ENCODE results near the gene FXR1. TPM values are rescaled to one million over a fixed set of nuclear protein-coding genes. Genes with fewer than 3 reads are reported as not detected.
"Not testable (repeated sequence)": the region's sequence is repeated elsewhere in the genome, so short reads cannot be mapped to it uniquely, and the experiment has no call there.

FXR1 gene
- total RNA-seq, 2 donors from 2014 or later: 196 to 203 TPM

DNA sequence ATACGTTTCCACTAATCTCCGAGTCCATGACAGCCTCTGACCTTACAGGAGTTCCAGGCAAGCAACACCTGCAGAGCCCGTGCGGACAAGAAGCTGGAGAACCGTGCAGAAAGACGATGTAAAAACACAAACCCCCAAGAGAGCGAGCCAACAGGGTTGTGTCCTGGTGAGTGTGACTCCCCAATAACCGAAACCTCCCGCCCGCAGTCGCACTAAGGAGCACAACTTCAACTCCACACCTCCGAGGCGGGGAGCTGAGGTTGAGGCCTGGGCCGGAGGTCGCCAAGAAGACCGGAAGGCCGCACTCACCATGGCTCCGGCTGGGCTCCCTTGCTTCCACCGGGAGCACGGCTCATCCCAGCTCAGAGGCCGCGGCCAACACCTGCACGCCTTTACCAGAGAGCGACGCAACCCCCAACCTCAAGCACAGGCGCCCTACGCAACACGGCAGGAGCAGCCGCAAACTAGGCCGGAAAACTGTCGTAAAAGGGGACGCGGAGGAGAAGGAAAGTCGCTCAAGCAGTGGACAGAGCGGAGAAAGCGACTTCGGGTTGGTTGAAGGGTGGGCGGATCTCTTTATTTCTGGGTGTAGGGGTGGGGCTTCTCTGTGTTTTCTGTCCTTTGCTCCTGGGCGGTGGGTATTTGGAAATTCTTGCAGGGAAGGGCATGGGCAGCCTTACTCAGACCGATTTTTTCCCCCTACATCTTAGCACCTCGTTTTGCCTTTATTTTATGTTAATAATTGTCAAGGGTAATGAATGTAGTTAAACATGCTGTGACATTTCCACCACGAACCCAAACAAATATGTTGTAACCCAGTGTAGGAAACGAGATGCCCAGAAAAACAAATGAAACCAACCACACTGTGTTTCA lies 77.1 kb downstream of the FXR1 start, which contains the start of gene DNAJC19:
Gene DNAJC19, minus strand, starts transcription at position 446 of the 873 bp plus-strand sequence. Its CDS starts 134 bp downstream, at position 312.
- Mint-ChIP-seq H3K36me3 (ENCODE audit: insufficient read depth in 2 of 2) (peaks cover 2 to 5% of the 10 kb centered on the region in 2 donors), H3K27me3 (ENCODE audit: low read depth) (no peaks in the 10 kb centered on the region), H3K27ac (peak within 1 kb of the TSS; percentile 95), H3K9me3 (no peaks in the 10 kb centered on the region), H3K4me3 (peak within 1 kb of the TSS; percentile 88 to 93), H3K4me1 (ENCODE audit: low read depth) (peaks cover 48% of the 10 kb centered on the region)
- peak; percentile 94 to 95 for ATAC-seq (replicated peaks in 1 of 2)
- peak; percentile 86 to 92 for DNase-seq

DNA sequence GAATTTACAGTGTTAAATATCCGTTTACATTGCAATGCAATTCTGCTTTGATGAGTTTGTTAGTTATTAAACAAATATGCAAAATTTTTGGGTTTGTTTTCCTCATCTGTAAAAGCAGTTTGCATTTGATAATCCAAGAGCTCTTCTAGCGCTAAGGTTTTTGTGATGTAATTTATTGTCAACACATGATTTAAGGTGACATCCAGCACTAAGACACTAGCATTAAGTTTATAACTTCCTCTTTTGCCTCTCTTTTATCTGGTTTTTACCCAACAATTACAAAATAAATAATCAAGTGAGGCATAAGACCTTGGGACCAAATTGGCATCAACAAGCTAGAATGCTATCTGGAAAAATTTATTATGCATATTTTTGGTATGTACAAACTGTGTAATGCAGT lies 78.0 kb downstream of the FXR1 start:
- no peaks in the 10 kb centered on the region for H3K27me3 Mint-ChIP-seq (ENCODE audit: low read depth)
- H3K4me3 Mint-ChIP-seq: peak overlapping the region; percentile 88 to 93
- peaks cover 39% of the 10 kb centered on the region for H3K4me1 Mint-ChIP-seq (ENCODE audit: low read depth)
- H3K27ac Mint-ChIP-seq: peak overlapping the region; percentile 95
- H3K36me3 Mint-ChIP-seq (ENCODE audit: insufficient read depth in 2 of 2): peaks cover 2 to 5% of the 10 kb centered on the region in 2 donors
- DNase-seq (no peak), ATAC-seq (replicated peaks in 1 of 2) (no peak)
- no peaks in the 10 kb centered on the region for H3K9me3 Mint-ChIP-seq

DNA sequence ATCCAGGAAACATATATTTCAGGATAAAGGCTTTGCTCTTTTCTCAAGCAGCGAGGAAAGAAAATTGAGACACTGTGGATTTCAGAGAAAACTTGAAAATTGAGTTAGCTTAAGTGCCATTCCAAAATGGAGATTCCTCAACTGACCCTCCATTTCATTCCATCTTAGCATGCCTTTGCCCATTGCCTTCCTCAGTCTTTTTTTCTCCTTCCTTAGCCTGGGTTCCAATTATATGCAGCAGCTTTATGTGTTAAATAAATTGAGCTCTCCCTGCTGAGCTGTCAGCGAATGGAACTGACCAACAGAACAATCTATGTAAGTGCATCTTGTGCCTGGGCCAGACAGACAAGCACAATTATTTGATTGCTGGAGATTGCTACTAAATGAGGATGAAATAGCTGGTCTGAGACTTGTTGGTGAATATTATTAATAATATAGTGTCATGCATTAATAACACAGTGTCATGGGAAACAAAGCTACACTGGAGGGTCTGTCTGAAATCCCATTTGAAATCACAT lies 84.0 kb downstream of the FXR1 start:
- no peaks in the 10 kb centered on the region for H3K4me1 Mint-ChIP-seq (ENCODE audit: low read depth)
- peaks cover 8 to 9% of the 10 kb centered on the region in 2 donors for H3K36me3 Mint-ChIP-seq (ENCODE audit: insufficient read depth in 2 of 2)

DNA sequence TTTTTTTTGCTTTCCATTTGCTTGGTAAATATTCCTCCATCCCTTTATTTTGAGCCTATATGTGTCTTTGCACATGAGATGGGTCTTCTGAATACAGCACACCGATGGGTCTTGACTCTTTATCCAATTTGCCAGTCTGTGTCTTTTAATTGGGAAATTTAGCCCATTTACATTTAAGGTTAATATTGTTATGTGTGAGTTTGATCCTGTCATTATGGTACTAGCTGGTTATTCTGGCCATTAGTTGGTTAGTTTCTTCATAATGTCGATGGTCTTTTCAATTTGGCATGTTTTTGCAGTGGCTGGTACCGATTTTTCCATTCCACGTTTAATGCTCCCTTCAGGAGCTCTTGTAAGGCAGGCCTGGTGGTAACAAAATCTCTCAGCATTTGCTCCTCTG lies 89.9 kb downstream of the FXR1 start:
- H3K4me1 Mint-ChIP-seq (ENCODE audit: low read depth); H3K27ac Mint-ChIP-seq; DNase-seq; H3K4me3 Mint-ChIP-seq; ATAC-seq (replicated peaks in 1 of 2); H3K27me3 Mint-ChIP-seq (ENCODE audit: low read depth): not testable (repeated sequence)
- Mint-ChIP-seq H3K36me3 (ENCODE audit: insufficient read depth in 2 of 2) (peaks cover 20 to 24% of the 10 kb centered on the region in 2 donors), H3K9me3 (peaks cover 5 to 16% of the 10 kb centered on the region in 2 donors)

More for the DNA sequence above, 84.0 kb downstream of the FXR1 start:
- peaks cover 5% of the 10 kb centered on the region for H3K27me3 Mint-ChIP-seq (ENCODE audit: low read depth)
- ATAC-seq (replicated peaks in 1 of 2) (no peak), DNase-seq (no peak)
- no peak overlapping the region for H3K27ac Mint-ChIP-seq
- H3K9me3 Mint-ChIP-seq: peaks cover 1 to 4% of the 10 kb centered on the region in 2 donors
- H3K4me3 Mint-ChIP-seq: no peak overlapping the region

DNA sequence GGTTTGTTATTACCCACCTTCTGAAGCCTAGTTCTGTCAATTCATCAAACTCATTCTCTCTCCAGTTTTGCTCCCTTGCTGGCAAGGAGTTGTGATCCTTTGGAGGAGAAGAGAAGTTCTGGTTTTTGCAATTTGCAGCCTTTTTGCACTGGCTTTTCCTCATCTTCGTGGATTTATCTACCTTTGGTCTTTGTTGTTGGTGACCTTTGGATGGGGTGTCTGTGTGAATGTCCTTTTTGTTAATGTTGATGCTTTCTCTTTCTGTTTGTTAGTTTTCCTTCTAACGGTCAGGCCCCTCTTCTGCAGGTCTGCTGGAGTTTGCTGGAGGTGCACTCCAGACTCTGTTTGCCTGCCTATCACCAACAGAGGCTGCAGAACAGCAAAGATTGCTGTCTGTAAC lies 91.0 kb downstream of the FXR1 start:
- not testable (repeated sequence) for H3K4me1 Mint-ChIP-seq (ENCODE audit: low read depth); H3K27ac Mint-ChIP-seq; DNase-seq; H3K4me3 Mint-ChIP-seq; ATAC-seq (replicated peaks in 1 of 2); H3K27me3 Mint-ChIP-seq (ENCODE audit: low read depth)
- peaks cover 5 to 16% of the 10 kb centered on the region in 2 donors for H3K9me3 Mint-ChIP-seq
- H3K36me3 Mint-ChIP-seq (ENCODE audit: insufficient read depth in 2 of 2): peaks cover 20 to 24% of the 10 kb centered on the region in 2 donors

DNA sequence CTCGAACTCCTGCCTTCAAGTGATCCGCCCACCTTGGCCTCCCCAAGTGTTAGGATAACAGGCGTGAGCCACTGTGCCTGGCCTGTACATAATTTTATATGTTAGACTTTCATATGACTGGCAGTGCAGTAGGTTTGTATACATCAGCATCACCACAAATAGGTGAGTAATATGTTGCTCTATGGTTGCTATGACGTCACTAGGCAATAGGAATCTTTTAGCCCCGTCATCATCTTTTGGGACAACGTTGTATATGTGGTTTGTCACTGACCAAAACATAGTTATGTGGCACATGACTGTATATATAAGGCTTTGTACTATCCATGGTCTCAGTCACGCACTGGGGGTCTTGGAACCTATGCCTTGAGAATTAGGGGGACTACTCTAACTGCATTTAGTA lies 94.1 kb downstream of the FXR1 start:
- DNase-seq (no peak), ATAC-seq (replicated peaks in 1 of 2) (peak in 1 of 2 donors; percentile 31)
- Mint-ChIP-seq H3K9me3 (peaks cover 4 to 11% of the 10 kb centered on the region in 2 donors), H3K27me3 (ENCODE audit: low read depth) (no peaks in the 10 kb centered on the region), H3K4me3 (no peak overlapping the region), H3K27ac (no peak overlapping the region), H3K36me3 (ENCODE audit: insufficient read depth in 2 of 2) (peaks cover 11 to 15% of the 10 kb centered on the region in 2 donors), H3K4me1 (ENCODE audit: low read depth) (peaks cover 9% of the 10 kb centered on the region)

DNA sequence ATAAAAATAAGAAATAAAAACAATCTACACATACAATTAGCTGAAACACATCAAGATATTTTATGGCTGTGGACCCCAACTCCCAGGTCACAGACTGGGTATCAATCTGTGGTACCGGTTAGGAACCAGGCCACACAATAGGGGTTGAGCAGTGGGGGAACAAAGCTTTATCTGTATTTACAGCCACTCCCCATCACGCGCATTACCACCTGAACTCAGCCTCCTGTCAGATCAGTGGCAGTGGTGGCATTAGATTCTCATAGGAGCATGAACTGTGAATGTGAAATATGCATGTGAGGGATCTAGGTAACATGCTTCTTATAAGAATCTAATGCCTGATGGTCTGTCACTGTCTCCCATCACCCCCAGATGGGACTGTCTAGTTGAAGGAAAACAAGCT lies 94.8 kb downstream of the FXR1 start:
- DNase-seq (no peak), ATAC-seq (replicated peaks in 1 of 2) (no peak)
- Mint-ChIP-seq H3K4me1 (ENCODE audit: low read depth) (peaks cover 9% of the 10 kb centered on the region), H3K27ac (no peak overlapping the region), H3K27me3 (ENCODE audit: low read depth) (no peaks in the 10 kb centered on the region), H3K4me3 (no peak overlapping the region), H3K36me3 (ENCODE audit: insufficient read depth in 2 of 2) (peaks cover 4 to 8% of the 10 kb centered on the region in 2 donors), H3K9me3 (peaks cover under 1 to 7% of the 10 kb centered on the region in 2 donors)

DNA sequence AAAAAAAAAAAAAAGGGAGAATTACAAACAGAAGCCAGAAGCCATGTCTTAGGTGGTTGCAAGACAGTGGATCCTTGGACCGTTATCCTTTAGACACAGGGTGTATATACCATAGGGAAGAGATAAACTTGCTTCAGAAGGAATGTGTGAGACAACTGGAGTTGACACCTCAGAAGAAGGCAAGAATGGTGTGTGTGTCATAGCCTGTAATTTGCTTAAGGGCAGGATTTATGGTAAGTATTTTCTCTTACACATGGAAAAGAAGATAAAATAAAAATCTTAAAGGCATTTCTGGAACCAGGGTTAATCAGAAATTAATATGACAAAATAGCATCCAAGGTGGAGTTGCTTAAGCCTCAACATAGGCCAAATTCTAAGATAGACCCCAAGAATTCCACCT lies 96.3 kb downstream of the FXR1 start:
- no peak for ATAC-seq (replicated peaks in 1 of 2)
- Mint-ChIP-seq H3K36me3 (ENCODE audit: insufficient read depth in 2 of 2) (peaks cover 0 to under 1% of the 10 kb centered on the region in 2 donors), H3K4me3 (no peak overlapping the region), H3K27ac (no peak overlapping the region), H3K27me3 (ENCODE audit: low read depth) (peaks cover 2% of the 10 kb centered on the region), H3K9me3 (peaks cover 0 to 3% of the 10 kb centered on the region in 2 donors), H3K4me1 (ENCODE audit: low read depth) (peaks cover 9% of the 10 kb centered on the region)
- DNase-seq: no peak

DNA sequence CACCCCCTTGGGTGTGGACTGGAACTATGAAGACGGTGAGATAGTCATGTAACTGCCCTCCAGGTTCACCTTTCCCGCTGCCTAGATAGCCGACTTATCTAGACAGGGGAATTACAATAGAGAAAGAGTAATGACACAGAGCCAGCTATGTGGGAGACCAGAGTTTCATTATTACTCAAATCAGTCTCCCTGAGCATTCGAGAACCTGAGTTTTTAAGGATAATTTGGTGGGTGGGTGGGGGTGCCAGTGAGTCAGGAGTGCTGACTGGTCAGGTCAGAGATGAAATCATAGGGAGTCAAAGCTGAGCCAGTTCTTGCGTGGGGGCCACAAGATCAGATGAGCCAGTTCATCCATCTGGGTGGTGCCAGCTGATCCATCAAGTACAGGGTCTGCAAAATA lies 96.8 kb downstream of the FXR1 start:
- ATAC-seq (replicated peaks in 1 of 2): peak; percentile 86 to 88

DNA sequence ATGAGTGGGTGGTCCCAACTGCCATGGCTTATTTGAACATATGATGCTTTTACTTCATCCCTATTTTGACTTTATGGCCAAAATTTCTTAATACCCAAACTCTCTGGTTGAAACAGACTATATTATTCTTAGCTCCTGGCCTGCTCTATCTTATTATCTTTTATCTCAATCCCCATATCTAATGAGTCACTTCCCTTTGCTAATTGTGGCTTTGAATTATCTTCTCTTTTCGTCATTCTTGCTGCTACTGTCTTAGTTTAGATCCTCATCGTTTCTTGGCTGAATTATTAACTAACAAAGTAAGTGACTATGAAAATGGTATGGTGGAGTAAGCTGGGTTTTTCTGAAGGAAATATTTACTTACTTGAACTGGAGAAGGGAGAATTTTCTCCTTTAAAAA lies 105.2 kb downstream of the FXR1 start:
- no peaks in the 10 kb centered on the region for H3K4me1 Mint-ChIP-seq (ENCODE audit: low read depth)
- no peak overlapping the region for H3K27ac Mint-ChIP-seq
- no peak for DNase-seq
- no peak overlapping the region for H3K4me3 Mint-ChIP-seq
- ATAC-seq (replicated peaks in 1 of 2): no peak
- no peaks in the 10 kb centered on the region for H3K9me3 Mint-ChIP-seq
- H3K27me3 Mint-ChIP-seq (ENCODE audit: low read depth): peaks cover 14% of the 10 kb centered on the region
- peaks cover 0 to 1% of the 10 kb centered on the region in 2 donors for H3K36me3 Mint-ChIP-seq (ENCODE audit: insufficient read depth in 2 of 2)

More for the DNA sequence above, 96.8 kb downstream of the FXR1 start:
- H3K27ac Mint-ChIP-seq: no peak overlapping the region
- DNase-seq: peak; percentile 30 to 47
- no peaks in the 10 kb centered on the region for H3K36me3 Mint-ChIP-seq (ENCODE audit: insufficient read depth in 2 of 2)
- H3K27me3 Mint-ChIP-seq (ENCODE audit: low read depth): peaks cover 6% of the 10 kb centered on the region
- peaks cover 0 to 3% of the 10 kb centered on the region in 2 donors for H3K9me3 Mint-ChIP-seq
- H3K4me1 Mint-ChIP-seq (ENCODE audit: low read depth): peaks cover 9% of the 10 kb centered on the region
- peak overlapping the region in 1 of 2 donors; percentile 11 for H3K4me3 Mint-ChIP-seq

DNA sequence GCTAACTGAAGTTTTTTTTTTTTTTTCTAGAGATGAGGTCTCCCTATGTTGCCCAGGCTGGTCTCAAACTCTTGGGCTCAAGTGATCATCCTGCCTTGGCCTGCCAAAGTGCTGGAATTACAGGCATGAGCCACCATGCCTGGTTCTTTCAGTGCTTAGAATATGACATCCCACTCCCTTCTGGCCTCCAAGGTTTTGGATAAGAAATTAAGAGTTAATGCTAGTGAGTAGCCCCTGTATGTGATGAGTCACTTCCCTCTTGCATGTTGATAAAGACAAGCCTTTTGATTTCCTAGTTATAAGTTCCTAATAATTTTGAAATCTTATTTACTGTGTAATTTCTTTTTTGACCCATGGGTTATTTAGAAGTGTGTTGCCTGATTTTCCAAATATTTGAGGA lies 112.7 kb downstream of the FXR1 start:
- Mint-ChIP-seq H3K36me3 (ENCODE audit: insufficient read depth in 2 of 2) (peaks cover 0 to 2% of the 10 kb centered on the region in 2 donors), H3K27ac (no peak overlapping the region), H3K4me3 (no peak overlapping the region), H3K27me3 (ENCODE audit: low read depth) (no peaks in the 10 kb centered on the region), H3K9me3 (peaks cover 4 to 5% of the 10 kb centered on the region in 2 donors), H3K4me1 (ENCODE audit: low read depth) (no peaks in the 10 kb centered on the region)
- ATAC-seq (replicated peaks in 1 of 2) (no peak), DNase-seq (no peak)

DNA sequence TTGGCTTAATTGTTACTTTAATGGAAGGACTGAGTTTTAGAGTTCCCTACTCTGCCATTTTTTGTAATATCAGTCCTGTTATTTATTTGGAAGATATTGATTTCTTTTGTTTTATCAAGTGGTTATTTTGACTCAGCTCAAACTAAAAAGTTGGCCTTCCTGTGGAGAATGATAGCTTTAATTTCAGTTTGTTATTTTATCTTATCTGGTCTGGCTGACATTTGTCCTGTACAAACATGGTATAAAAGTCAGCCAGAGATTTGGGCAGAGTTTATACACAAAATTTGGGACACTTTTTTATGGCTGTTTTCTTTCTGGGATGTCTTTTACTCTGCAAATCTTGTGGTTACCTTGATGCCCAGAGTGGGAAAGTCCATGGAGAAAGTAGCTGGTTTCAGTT lies 118.5 kb downstream of the FXR1 start:
- DNase-seq: no peak
- Mint-ChIP-seq H3K4me3 (no peak overlapping the region), H3K27me3 (ENCODE audit: low read depth) (no peaks in the 10 kb centered on the region), H3K4me1 (ENCODE audit: low read depth) (no peaks in the 10 kb centered on the region), H3K9me3 (peaks cover 4% of the 10 kb centered on the region in 2 donors), H3K36me3 (ENCODE audit: insufficient read depth in 2 of 2) (no peaks in the 10 kb centered on the region), H3K27ac (no peak overlapping the region)
- no peak for ATAC-seq (replicated peaks in 1 of 2)

All from activated T-cell treated with anti-CD3 and anti-CD28 coated beads, Interleukin-2, amount 50 U/mL, for 72 hours (primary cell).